ENCODE data around the gene GON4L.
"Not testable (repeated sequence)": the region's sequence is repeated elsewhere in the genome, so short reads cannot be mapped to it uniquely, and the experiment has no call there.

The GON4L gene

DNA sequence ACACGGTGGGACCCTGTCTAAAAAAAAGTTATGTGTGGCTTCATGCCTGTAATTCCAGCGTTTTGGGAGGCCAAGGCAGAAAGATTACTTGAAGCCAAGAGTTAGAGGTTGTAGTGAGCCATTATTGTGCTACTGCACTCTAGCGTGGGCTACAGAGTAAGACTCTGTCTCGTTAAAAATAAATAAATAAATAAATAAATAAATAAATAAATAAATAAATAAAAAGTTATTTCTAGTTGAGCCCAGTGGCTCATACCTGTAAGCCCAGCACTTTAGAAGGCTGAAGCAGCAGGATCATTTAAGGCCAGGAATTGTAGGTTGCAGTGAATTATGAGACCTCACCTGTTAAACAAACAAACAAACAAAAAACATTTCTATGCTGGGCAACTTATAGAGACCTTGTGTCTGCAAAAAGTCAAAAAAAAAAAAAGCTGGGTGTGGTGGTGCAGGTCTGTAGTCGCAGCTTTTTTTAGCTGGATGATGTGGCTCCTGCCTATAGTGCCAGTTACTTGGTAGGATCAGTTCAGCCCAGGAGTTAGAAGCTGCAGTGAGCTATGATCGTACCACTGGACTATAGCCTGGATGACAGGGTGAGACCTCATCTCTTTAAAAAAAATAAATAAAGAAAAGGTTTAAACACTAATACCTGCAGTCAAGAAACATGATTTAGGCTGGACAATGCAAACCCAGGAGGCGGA is 25.6 kb downstream of the GON4L start:
- DNase-seq (ENCODE audit: low spot score) = no peak

DNA sequence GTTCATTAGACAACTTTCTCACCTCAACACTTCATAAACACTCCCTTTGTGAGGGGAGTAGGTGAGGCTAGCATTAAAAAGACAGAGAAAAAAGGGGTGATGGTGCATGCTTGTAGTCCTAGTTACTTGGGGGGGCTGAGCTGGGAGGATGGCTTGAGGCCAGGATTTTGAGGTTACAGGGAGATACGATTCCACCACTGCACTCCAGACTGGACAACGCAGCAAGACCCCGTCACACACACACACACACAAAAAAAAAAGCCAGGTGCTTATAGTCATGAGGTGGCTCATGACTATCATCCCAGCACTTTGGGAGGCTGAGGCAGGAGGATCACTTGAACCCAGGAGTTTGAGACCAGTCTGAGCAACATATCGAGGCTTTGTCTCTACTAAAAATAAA is 29.6 kb downstream of the GON4L start:
- DNase-seq (ENCODE audit: low spot score) = no peak

- DNase-seq (ENCODE audit: low spot score) = no peak
Measured at GRCh38 chr1:155816351-155816750, 40.7 kb downstream of the GON4L start.

DNA sequence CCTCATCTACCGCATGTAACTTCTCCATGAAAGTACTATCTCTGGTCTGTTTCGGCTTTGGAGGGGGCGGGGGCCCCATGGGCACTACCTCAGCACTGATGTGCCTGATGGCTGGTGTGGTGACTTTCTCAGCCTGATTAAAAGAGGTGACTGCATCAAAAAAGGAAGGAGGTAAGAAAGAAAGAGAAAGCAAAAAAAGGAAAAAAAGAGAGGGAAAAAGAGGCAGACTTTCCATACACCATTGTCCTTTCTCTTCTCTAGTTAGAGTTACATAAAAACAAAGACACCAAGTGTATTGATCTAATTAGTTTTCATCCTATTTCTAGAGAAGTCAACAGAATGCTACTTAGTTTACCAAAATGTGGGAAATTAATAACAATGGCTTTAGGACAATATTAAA is 43.3 kb downstream of the GON4L start:
- DNase-seq (ENCODE audit: low spot score) = no peak

- DNase-seq (ENCODE audit: low spot score) = no peak
Measured at GRCh38 chr1:155812878-155813277, 44.1 kb downstream of the GON4L start.

DNA sequence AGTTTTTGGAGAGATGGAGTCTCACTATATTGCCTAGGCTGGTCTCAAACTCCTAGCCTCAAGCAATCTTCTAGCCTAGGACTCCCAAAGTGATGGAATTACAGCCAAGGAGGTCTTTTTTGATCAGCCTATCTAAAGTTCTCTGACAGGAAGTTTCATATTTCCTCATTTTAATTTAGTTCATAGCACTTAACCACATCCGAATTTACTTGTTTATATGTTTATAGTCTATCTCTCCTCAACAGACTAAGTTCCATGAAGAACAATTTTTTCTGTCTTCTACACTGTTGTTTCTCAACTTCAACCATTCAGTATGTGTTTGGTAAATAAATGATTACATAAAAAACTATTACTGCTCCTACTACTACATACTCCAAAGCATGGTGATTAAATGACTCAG is 47.9 kb downstream of the GON4L start:
- DNase-seq (ENCODE audit: low spot score) = no peak

DNA sequence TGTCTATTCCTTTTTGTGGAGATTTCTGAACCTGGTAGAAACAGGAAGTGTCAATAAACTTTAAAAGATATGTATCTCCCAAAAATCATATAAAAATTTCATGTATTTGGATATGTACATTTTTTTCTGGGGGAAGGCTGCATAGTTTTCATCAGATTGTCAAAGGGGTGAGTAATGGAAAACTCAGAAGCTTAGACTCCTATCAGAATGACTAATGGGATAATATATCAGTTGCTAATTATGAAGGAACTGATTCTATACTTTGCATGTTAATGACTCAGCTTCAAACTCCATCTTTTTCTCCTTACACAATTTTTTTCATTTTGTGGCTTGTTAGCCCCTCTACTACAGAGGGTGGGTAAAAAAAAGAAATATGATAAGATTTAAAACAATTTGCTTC is 55.9 kb downstream of the GON4L start:
- DNase-seq (ENCODE audit: low spot score) = no peak

GRCh38 chr1:155795618-155796017 is 61.4 kb downstream of the GON4L start:
- not testable (repeated sequence) for DNase-seq (ENCODE audit: low spot score)

DNA sequence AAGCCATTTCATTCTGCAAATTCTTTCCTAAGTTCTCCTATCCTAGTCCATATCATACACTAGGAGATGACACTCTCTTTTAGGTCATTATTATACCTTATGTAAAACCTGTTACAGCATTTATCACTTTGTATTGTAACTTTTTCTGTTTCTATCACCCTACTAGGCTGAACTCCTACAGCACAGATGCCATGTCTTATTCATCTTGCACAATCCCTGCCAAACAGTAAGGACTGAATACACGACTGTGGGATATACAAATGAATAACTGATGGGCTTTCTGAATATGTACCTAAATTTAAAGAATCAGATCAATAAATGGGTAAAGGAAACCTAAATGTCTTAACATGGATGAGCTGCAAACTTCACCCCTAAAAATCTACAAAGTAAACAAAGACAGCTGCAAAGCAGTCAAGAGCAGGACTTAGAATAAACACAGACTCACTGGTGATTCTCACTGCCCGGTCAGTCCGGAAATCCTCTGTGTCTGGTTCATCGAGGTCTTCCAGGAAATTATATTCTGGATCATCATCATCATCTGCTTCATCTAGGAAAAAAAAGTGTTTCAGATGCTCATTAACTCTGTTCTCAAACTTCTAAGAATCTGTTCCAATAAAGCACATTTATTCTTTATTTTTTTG is 62.3 kb downstream of the GON4L start:
- DNase-seq (ENCODE audit: low spot score) = no peak

DNA sequence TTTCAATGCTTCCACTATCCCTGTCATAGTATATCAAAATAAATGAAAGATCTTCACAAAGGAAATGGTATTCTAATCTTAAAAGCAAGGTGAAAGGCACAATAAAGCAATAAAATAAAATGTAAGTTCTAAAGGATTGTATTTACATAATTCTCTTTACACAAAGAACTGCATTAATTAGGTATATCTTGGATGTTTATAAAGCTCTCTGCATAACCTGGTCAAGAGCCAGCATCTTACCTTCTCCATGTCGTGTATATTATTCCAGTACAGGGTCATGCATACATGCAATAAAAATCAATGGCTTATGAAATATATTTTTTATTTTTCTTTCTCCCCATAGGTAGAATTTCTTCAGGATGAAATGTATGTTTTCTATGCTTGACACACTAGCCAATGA is 63.8 kb downstream of the GON4L start:
- DNase-seq (ENCODE audit: low spot score) = no peak

DNA sequence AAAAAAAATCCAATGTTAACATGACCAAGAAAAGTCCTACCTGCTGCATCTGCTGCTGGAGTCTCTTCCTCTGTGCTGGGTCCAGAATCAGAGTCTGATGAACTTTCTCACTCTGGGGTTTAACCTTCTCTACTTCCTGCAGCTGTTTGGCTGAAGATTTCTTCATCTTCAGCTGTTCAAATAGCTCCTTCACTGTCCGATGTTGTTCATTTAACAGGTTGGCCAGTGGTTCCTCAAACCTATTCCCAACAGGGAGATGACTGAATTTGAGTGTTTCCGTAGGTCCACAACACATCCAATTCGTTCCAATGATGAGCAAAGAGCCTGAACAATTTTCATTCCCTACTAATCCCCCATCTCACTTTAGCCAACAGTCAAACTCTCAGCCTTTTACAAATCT is 79.4 kb downstream of the GON4L start:
- DNase-seq (ENCODE audit: low spot score) = no peak

- DNase-seq (ENCODE audit: low spot score) = no peak
Measured at GRCh38 chr1:155776414-155776813, 80.6 kb downstream of the GON4L start.

GRCh38 chr1:155773221-155773620 is 83.8 kb downstream of the GON4L start:
- no peak for DNase-seq (ENCODE audit: low spot score)

DNA sequence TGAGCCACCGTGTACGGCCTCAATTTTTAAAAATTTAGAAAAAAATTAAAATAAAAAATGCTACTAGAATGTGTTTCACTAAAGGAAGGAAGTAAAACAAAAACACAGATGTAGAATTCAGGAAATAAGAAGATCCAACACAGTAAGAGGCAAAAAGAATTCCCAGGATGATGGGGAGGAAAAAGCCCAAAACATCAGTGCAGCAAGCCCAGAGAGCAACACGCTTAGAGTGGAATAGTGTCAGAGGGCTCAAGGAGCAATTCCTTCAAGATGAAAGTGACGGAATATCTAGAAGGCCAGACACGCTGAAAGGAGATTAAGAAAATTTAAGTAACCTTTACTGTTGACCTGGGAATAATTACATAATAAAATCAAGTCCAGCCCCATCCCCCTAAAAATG is 87.8 kb downstream of the GON4L start:
- no peak for DNase-seq (ENCODE audit: low spot score)

DNA sequence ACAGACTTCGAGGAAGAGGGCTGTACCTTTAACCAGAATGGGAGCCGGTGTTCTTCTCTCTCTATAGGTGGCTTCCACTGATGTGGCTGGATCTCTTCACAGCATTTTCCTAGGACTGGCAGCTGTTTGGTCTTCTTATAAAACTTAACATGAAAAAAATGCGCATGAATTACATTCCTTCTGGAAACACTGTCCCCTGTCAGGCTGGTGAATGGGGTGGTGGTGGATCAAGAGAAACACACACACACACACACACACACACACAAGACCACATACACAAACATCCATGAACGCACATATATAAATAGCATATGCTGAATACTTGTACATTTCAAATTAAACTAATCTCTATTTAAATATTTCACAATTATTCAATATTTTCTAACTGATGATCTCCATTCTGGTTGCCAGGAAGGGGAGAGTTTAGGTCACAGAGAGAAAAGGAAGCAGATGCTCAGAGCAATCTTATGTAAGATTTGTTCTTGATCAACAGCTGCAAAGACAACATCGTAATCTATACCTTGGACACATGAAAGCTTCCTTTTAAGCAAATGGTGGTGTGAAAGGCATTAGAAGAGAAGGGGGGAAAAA is 89.5 kb downstream of the GON4L start:
- not testable (repeated sequence) for DNase-seq (ENCODE audit: low spot score)

- not testable (repeated sequence) for DNase-seq (ENCODE audit: low spot score)
Measured at GRCh38 chr1:155763989-155764388, 93.0 kb downstream of the GON4L start.

DNA sequence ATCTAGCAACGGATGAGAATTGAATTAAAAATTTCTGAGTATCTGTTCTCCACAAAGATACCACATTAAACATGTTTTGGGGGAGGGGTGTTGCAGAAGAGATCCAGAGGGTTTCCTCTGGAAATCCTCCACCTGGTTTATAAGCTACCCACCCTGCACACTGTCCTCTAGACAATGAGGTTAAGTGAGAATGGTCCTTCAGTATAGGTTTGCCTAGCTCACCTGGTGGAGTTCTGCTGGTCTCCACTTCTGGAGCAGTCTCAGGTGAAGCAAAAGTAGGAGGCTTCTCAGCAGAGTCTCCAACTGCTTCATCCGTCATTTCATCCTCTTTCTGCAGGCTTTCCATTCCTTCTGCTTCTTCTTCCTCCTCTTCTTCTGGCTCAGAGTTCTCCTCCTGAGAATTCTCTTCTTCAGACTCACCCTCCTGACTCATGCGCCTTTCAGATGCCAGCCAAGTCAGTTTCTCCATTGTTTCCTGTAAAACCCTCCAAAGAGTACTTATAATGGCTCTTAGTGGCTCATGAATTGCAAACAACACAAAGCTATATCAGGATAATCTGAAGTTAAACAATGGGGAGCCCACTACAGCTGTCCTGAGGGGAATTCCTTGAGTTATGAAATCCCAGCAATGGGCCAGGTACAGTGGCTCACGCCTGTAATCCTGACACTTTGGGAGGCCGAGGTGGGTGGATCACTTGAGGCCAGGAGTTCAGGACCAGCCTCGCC is 93.8 kb downstream of the GON4L start:
- DNase-seq (ENCODE audit: low spot score) = not testable (repeated sequence)

DNA sequence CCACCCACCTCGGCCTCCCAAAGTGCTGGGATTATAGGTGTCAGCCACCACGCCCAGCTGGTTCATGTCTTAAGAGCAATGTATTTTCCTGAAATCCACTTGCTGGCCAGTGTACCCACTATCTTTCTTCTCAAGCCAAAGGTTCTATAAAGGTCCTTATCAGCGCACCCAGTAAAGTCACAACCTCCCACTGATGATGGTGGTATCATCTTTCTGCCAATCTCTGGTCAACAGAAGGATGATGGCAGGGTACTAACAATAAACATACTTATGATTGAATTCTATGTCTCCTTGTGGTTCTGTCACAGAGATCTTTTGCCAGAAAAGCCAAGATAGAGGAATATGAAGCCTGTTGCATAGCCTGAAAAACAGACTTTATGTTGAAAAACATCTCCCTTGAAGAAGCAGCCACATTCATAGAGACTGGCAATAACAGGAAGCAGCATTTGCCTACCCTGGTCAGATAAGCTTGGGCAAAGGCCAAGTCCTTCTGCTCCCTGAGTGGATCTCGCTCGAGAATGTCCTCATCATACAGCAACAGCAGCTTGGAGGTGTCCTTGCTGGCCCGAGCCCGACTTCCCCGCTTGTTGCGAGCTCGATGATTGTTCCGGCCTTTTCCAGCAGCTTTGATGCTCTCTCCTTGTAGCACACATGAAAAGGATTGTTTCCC is 95.1 kb downstream of the GON4L start:
- no peak for DNase-seq (ENCODE audit: low spot score)

DNA sequence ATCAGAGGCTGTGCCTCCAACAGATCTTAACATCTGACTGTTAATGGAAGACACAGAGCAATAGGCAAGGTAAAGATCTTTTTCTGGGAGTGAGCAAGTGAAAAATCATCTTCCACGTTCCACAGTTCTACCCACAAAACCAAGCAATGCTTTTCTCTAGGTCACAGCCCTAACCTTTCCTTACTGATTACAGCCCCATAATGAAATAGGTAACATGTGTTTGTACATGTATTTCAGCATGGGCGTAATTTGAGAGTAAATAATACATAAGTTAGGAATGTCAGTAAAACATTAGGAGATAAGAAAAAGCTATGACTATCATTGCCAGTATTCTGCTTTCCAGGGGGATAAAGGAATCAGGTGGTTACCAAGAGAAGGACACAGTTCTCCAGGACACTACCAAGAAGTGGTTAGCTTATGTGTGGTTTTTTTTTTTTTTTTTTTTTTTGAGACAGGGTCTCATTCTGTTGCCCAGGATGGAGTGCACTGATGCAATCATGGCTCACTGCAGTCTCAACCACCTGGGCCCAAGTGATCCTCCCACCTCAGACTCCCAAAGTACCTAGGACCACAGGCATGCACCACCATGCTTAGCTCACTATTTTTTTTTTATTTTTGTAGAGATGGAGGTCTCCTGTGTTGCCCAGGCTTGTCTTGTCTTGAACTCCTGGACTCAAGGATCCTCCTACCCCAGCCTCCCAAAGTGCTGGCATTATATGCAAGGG is 96.1 kb downstream of the GON4L start:
- no peak for DNase-seq (ENCODE audit: low spot score)

DNA sequence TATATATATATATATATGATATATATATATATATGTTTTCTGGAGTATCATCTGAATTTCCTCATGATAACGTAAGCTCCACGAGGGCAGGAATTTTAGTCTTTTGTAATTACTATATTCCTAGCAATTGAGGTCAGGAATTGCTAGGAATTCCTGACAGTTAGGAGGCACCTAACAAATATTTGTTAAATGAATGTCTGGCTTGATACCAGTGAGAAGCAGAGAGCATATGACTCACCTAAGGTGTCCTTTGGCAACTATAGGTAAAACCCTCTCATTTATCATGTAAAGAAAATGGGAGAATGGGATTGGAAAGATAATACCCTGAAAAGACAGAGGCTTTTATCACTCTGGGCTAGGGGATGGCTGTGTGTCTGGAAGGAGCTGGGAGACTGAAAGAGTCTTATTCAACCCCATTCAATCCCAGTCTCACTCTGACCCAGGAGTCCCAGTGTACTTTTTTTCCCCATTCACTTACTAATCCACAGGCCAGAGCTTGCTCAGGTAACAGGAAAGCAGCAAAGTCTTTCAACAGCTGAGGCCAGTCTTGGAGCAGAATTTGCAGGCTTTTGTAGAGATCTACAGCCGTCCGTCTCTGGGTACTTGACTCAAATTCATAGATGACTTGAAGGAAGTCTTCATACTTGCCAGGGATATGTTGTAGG is 96.9 kb downstream of the GON4L start:
- no peak for DNase-seq (ENCODE audit: low spot score)

DNA sequence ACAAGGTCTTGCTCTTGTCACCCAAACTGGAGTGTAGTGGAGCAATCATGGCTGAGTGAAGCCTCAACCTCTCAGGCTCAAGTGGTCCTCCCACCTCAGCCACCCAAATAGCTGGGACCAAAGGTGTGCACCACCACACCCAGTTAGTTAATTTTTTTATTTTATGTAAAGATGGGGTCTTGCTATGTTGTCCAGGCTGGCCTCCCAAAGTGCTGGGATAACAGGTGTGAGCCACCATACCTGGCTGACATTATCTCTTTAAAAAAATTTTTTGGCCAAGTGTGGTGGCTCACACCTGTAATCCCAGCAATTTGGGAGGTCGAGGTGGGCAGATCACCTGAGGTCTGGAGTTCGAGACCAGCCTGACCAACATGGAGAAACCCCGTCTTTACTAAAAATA is 98.0 kb downstream of the GON4L start:
- not testable (repeated sequence) for DNase-seq (ENCODE audit: low spot score)

Data from SK-N-DZ (cell line).